Rectal smooth muscle tissue (tissue), 1 donor: ENCODE measurements around the gene SLC9A4.

Experiments
- H3K27ac ChIP-seq: one replicate; pipeline ENCODE4 v1.7.0; 2013; ENCODE audit warnings: low read depth, low read length, inconsistent platforms
- H3K27me3 ChIP-seq: one replicate; pipeline ENCODE4 v1.7.0; 2013; ENCODE audit warnings: low read length; ENCODE audit not compliant: control insufficient read depth, insufficient read depth
- H3K36me3 ChIP-seq: one replicate; pipeline ENCODE4 v1.7.0; 2013; ENCODE audit warnings: low read length; ENCODE audit not compliant: control insufficient read depth, insufficient read depth
- H3K4me1 ChIP-seq: one replicate; pipeline ENCODE4 v1.7.0; 2013; ENCODE audit warnings: low read length; ENCODE audit not compliant: control insufficient read depth, insufficient read depth
- H3K4me3 ChIP-seq: one replicate; pipeline ENCODE4 v1.7.0; 2013; ENCODE audit warnings: low read length
- H3K9ac ChIP-seq: one replicate; pipeline ENCODE4 v1.7.0; 2013; ENCODE audit warnings: low read length

Gene SLC9A4

GRCh38 chr2:102486941-102487702, 14.1 kb downstream of the SLC9A4 start:
- H3K36me3 ChIP-seq, result no peaks in the 10 kb centered on the region
- no peak overlapping the region for H3K9ac ChIP-seq
- no peaks in the 10 kb centered on the region for H3K27me3 ChIP-seq
- H3K27ac ChIP-seq, result no peak overlapping the region
- H3K4me1 ChIP-seq, result no peaks in the 10 kb centered on the region
- no peak overlapping the region for H3K4me3 ChIP-seq

DNA sequence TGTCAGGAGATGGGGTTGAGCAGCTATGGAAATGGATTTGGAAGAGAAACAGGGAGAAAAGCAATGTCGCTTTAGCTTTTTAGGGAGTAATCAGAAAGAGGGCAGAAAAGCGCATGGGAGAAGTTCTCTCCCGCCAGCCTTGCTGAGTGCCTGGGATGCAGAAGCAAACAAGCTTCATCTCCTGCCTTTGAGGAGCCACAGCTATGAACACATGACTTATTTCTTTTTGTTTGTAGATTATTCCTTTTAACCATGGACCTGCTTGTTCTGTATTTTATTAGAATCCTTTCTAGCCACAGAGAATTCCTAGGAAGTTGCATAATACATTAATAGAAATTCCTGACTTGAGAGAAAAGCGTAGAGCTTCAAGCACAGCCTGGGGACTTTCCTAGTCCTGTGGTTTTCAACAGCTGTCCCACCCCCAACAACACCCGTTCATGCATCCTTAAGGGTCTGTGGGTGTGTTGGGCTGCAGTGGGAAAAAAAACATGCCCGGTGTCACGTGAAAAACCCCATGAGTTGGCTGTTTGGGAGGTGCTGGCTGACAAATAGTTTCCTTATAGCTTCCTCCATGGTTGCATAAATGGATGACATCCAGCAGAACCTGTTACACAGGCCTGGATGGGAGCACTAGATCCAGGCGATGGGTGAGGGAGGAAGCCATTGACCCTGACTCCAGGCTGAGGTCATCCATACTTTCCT, 14.9 kb downstream of the SLC9A4 start:
- Histone ChIP-seq H3K27me3 (no peaks in the 10 kb centered on the region), H3K4me3 (no peak overlapping the region), H3K9ac (no peak overlapping the region), H3K27ac (no peak overlapping the region), H3K4me1 (no peaks in the 10 kb centered on the region), H3K36me3 (no peaks in the 10 kb centered on the region)

DNA sequence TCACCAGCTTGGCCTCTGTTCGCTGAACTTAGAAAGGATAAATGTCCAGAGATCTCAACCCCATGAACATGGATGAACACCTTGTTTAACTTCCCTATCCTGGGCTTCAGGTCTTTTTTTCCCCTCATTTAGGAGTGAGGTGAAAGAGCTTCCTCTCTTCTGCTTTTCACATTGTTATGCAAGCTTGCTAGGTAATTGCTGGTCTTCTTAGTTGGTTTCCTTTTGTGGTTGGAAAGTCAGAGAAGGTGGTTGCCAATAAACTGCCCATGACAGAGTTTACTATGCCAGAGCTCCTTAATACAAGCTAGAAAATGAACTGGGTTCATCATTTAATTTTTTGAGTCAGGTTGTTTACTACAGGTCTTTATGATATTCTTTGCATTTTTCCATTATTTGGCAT, 16.6 kb downstream of the SLC9A4 start:
- no peaks in the 10 kb centered on the region for H3K36me3 ChIP-seq
- H3K27me3 ChIP-seq, result no peaks in the 10 kb centered on the region
- H3K4me3 ChIP-seq, result no peak overlapping the region
- no peaks in the 10 kb centered on the region for H3K4me1 ChIP-seq
- H3K27ac ChIP-seq, result no peak overlapping the region
- H3K9ac ChIP-seq, result no peak overlapping the region

DNA sequence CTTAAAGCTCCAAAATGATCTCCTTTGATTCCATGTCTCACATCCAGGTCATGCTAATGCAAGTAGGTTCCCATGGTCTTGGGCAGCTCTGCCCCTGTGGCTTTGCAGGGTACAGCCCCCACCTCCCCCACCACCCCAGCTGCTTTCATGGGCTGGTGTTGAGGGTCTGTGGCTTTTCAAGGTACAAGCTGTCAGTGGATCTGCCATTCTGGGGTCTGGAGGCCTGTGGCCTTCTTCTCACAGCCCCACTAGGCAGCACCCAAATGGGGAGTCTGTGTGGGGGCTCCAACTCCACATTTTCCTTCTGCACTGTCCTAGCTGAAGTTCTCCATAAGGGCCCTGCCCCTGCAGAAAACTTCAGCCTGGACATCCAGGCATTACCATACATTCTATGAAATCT, 19.0 kb downstream of the SLC9A4 start:
- Histone ChIP-seq H3K36me3 (no peaks in the 10 kb centered on the region), H3K4me3 (no peak overlapping the region), H3K9ac (no peak overlapping the region), H3K27me3 (no peaks in the 10 kb centered on the region), H3K27ac (no peak overlapping the region), H3K4me1 (no peaks in the 10 kb centered on the region)

- Histone ChIP-seq H3K4me3 (no peak overlapping the region), H3K9ac (no peak overlapping the region), H3K27me3 (no peaks in the 10 kb centered on the region), H3K36me3 (no peaks in the 10 kb centered on the region), H3K4me1 (no peaks in the 10 kb centered on the region), H3K27ac (no peak overlapping the region)
Measured at GRCh38 chr2:102494570-102494969, 21.5 kb downstream of the SLC9A4 start.

DNA sequence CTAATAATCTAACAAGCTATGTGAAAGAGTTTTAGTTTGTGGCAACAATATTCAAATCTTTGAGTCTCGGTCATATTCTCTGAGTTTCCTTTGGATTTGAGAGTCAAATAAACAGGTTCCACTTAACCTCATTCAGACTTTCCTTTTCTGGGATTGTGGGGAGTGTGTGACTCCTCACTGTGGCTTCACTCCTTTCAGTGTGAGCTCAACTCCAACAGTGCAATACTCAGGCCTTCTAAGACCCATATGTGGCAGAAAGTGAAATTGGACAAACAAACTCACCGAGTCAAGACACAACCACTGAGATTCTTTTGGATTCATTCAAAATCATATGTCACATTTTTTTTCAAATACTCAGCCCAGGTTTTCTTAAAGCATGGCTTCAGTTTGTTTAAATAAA, 25.4 kb downstream of the SLC9A4 start:
- Histone ChIP-seq H3K4me1 (no peaks in the 10 kb centered on the region), H3K27me3 (no peaks in the 10 kb centered on the region), H3K9ac (no peak overlapping the region), H3K27ac (no peak overlapping the region), H3K36me3 (no peaks in the 10 kb centered on the region), H3K4me3 (no peak overlapping the region)

DNA sequence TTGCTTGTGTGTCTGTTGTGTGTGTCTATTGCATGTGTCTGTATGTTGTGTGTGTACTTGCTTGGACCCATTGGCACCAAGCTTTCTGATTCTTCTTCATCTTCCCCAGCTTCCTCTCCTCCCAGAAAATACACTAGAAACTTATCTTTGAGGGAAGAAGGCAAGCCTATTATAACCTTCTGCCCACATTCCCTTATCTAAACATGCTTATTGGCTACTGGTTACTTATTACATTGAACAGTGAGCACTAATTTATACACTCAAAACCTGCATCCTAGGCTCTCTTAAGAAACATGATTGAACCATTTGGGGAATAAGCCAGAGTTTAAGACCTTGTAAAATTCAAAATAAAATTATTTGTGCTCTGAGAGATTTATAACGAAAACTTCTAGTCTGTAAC, 26.5 kb downstream of the SLC9A4 start:
- Histone ChIP-seq H3K36me3 (no peaks in the 10 kb centered on the region), H3K9ac (no peak overlapping the region), H3K27ac (no peak overlapping the region), H3K4me1 (no peaks in the 10 kb centered on the region), H3K27me3 (no peaks in the 10 kb centered on the region), H3K4me3 (no peak overlapping the region)

- Histone ChIP-seq H3K36me3 (no peaks in the 10 kb centered on the region), H3K4me3 (no peak overlapping the region), H3K27me3 (no peaks in the 10 kb centered on the region), H3K4me1 (no peaks in the 10 kb centered on the region), H3K9ac (no peak overlapping the region), H3K27ac (no peak overlapping the region)
Measured at GRCh38 chr2:102502576-102502975, 29.6 kb downstream of the SLC9A4 start.

DNA sequence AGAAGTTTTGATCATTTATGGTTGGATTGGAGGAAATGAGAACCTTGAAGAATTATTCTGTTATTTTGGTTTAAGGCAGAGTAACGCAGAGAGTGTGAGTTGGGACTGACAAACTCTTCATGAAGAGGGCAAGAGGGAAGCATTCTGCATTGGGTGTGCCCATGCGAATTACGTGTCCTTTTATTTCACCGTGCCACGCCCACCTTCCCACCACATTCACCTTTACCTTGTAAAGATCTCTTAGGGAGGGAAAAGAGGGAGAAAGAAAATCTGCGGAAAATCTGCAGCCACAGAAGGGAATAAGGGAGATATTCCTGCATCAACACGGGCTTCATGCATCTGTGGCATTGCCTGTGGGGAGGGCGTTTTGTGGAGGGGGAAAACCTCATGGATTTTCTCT, 31.8 kb downstream of the SLC9A4 start:
- no peaks in the 10 kb centered on the region for H3K27me3 ChIP-seq

DNA sequence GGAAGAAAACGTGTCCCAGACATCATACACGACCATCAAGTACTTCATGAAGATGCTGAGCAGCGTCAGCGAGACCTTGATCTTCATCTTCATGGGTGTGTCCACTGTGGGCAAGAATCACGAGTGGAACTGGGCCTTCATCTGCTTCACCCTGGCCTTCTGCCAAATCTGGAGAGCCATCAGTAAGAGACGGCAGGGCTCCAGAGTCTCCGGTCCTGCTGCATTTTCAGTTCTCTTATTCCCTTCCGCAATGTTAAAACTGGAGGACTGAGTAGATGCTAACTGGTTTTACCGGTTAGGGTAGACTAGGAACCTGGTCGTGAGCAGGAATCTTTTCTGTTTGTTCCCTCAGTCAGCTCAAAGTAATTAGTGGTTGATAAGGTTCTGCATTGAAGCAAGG, 32.3 kb downstream of the SLC9A4 start:
- no peaks in the 10 kb centered on the region for H3K36me3 ChIP-seq
- no peak overlapping the region for H3K4me3 ChIP-seq
- H3K27ac ChIP-seq, result no peak overlapping the region
- H3K27me3 ChIP-seq, result no peaks in the 10 kb centered on the region
- H3K9ac ChIP-seq, result no peak overlapping the region
- no peaks in the 10 kb centered on the region for H3K4me1 ChIP-seq

More for the DNA sequence above, 31.8 kb downstream of the SLC9A4 start:
- no peak overlapping the region for H3K9ac ChIP-seq
- no peak overlapping the region for H3K27ac ChIP-seq
- no peaks in the 10 kb centered on the region for H3K4me1 ChIP-seq
- H3K4me3 ChIP-seq, result no peak overlapping the region
- no peaks in the 10 kb centered on the region for H3K36me3 ChIP-seq

GRCh38 chr2:102506743-102507142, 33.7 kb downstream of the SLC9A4 start:
- no peaks in the 10 kb centered on the region for H3K36me3 ChIP-seq
- no peaks in the 10 kb centered on the region for H3K27me3 ChIP-seq
- no peak overlapping the region for H3K4me3 ChIP-seq
- H3K27ac ChIP-seq, result no peak overlapping the region
- no peak overlapping the region for H3K9ac ChIP-seq
- no peaks in the 10 kb centered on the region for H3K4me1 ChIP-seq

DNA sequence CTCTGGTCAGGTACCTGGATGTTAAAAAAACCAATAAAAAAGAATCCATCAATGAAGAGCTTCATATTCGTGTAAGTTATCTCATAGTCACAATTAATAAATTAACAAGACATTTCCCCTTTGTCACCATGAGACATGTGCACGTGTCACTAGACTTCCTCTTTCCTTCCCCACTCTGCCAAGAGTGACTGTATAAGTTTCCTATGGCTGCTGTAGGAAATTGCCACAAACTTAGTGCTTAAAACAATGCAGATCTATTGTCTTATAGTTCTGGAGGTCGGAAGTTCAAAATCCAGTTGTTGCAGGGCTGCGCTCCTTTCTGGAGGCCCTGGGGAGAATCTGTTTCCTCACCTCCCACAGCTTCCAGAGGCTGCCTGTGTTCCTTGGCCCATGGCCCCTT, 35.8 kb downstream of the SLC9A4 start:
- H3K9ac ChIP-seq, result no peak overlapping the region
- no peaks in the 10 kb centered on the region for H3K27me3 ChIP-seq
- H3K27ac ChIP-seq, result no peak overlapping the region
- no peaks in the 10 kb centered on the region for H3K4me1 ChIP-seq
- no peak overlapping the region for H3K4me3 ChIP-seq
- H3K36me3 ChIP-seq, result no peaks in the 10 kb centered on the region

- H3K4me1 ChIP-seq, result no peaks in the 10 kb centered on the region
- no peaks in the 10 kb centered on the region for H3K36me3 ChIP-seq
- H3K27ac ChIP-seq, result no peak overlapping the region
- no peaks in the 10 kb centered on the region for H3K27me3 ChIP-seq
- no peak overlapping the region for H3K4me3 ChIP-seq
- H3K9ac ChIP-seq, result no peak overlapping the region
Measured at GRCh38 chr2:102509749-102510148, 36.7 kb downstream of the SLC9A4 start.
